CD4-positive, alpha-beta T cell treated with Interleukin-2 at 100 ng/mL for 4 hours (primary cell): Measurements from ENCODE around the gene CDK5R1.

Experiments used
- DNase-seq: peaks from one replicate; pipeline ENCODE4 v3.0.0-alpha.2; 2020; ENCODE audit warnings: low spot score

The CDK5R1 gene

GRCh38 chr17:32493571-32493970, 6.8 kb downstream of the CDK5R1 start:
- DNase-seq = no peak

DNA sequence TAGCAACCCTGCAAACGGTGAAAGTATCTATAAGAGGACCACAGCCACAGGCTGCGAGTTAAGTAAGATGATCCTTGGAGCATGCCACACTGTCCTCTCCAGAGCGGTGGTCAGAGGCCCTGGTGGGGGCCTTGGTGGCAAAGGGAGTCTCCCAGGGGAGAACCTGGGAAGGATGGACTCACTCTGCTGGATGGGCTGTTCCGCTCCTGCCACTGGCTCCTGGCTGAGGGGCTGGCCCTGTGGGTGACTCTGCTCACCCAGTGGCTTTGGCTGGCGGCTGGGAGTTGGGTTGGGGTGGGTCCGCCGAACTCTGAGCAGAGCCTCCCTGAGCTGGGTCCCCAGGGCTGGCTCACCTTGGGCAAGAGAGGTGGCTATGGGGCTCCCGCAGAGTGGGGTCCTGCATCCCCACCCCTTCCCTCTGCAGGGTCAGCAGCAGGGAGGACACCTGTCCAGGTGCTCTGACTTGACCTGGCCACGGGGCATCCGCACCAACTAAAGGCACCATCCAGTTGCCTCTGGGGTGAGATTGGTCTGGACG, 7.3 kb downstream of the CDK5R1 start:
- DNase-seq = no peak

DNA sequence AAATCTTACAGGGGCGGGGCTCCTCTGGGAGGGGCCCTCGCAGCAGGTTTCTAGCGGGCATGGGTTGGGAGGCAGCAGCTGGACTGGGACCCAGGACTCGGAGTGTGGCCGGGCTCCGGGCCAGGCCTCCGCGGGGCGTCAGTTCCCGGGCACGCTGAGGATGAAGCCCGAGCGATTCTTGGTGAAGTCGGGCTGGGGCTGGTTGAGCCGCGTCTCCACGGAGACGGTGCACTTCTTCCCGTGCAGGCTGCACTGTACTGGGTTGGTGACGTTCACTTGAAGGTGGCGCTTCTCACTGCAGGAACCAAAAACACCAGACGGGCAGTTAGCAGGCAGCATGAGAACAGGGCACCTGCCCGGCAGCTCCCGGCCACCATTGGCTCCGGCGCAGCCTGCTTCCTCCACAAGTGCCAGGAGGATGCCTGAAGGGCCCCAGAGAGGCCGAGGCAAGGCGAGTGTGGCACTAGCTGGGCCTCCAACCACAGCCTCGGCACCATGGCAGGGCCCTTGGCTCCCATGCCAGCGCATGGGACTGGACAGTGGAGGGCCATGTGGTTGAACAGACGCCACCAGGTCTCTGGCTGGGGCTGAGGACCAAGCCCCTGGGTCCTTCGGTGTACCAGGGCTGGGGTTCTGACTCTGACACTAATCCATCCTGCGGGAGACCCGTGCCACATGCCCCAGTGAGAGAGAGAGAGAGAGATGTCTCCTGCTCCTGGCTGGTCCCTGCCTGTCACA, 8.0 kb downstream of the CDK5R1 start:
- DNase-seq = no peak

DNA sequence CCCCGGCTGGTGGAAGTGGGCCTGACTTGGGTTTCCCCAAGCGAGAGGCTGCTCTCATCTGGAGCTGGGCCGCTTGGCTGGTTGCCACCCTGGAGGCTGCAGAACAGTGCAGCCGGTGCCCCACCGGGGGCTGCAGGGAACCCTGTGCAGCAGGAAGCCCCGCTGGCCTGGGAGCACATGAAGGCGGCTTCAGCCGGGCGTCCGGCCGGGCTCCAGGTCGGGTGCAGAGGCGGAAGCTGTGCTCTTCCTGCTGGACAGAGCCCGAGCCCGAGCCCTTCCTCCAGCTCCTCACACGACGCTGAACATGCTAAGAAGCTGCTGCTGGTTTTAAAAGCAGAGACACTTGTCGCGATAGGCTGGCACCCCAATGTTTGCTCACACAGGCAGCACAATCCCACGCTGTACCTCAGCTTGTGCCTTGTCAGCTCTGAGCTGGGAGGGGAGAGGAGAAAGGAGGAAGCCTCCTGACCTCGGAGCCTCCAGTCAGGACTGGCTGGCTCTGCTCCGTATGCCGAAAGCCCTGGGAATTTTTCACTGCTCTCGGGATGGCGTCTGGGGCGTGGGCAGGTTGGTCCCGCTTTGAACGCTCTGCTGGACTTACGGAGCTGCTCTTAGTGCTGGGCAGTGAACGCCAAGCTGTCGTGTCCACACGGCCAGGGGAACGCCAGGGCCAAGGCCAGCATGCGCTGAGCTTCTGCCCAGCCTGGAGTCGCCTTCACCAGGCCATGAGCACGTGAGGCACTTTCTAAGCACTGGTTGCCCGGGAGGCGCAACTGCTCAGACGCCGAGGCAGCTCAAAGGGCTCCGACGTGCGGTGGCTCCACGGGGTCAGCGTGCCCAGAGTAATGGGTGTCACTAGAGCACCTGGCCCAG, 8.8 kb downstream of the CDK5R1 start:
- no peak for DNase-seq

- DNase-seq = no peak
Measured at GRCh38 chr17:32496395-32497073, 9.7 kb downstream of the CDK5R1 start.

DNA sequence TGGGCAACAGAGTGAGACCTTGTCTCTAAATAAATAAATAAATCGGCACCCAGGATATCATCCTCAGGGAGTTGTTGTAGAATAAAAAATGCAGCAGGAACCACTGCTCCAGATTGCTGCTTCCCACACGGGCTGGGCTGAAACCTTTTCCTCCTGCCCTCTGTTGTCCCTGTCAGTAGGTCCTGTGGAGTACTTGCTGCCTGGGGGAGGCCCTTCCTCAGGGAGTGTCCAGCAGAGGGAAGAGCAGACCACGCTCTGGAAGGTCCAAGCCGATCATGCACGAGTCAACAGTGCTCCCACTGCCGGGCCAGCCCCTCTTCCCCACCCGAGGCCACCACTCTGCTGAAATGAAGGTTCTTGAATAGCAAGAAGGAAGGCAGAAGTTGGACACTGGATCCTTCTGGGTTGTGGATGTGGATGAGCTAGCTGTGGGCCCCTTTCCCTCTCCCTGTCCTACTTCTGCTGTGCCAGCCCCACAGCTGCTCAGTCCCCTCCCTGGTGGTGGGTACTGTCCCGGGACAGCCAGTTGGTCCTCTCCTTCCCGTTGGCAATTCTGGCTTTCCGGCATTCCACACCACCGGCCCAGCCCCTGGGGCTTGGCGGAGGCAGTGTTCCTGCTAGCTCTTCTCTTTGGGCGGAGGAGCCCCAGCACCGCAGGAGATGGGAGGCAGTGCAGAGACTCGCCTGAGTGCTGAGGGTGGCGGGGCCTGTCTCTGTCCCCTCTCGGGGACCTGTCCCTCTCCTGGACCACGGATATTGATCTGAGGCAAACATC, 10.8 kb downstream of the CDK5R1 start:
- DNase-seq = no peak

DNA sequence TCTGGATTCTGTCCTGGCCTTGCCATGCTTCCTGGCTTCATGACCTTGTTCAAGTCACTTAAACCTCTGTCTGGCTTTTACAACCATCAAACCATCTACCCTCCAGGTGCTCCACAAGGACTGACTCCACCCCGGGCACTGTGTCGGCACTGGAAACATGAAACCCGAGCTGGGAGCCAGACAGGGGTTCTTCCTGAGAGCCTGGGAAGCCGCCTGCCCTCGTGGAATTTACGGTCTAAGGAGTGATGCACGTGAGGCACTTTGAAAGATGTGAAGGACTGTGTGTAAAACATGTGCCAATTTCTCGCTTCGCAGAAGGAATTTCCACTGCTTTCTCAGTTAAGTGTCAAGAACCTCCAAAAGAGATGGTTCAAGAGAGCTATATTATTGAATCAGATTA, 11.6 kb downstream of the CDK5R1 start:
- DNase-seq = no peak

DNA sequence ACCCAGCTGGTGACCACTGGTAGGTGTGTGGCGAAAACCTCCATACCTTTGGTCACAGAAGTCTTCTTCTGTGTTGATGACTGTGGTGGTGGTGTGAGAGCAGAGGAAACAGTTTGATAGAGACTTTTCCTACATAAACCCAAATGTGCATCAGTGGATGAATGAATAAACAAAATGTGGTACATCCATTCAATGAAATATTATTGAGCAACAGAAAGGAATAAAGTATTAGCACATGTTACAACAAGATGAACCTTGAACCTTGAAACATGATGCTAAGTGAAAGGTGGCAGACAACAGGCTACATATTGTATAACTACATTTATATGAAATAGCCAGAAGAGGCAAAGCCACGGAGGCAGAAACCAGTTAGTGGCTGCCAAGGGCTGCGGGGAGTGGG, 15.2 kb downstream of the CDK5R1 start:
- no peak for DNase-seq

DNA sequence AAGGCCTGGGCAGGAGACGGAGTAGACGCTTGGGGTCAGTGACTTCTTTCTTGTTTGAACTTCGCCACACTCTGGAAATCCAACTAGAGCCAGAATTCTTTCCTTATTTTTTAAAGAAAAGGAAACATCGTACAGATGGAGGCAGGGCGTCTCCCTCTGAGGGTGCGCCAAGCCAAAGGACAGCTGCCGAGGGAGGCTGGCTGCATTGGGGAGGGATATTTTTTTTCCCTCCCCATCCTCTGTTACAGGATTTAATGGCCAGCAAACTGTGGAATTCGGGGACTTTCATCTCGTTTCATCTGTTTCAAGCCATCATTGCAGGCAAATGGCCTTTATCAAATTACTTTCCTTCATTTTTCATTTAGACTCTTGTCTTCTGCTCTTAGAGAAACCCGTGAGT, 15.9 kb downstream of the CDK5R1 start:
- no peak for DNase-seq

- DNase-seq = peak; percentile 72
Measured at GRCh38 chr17:32503251-32504165, 16.7 kb downstream of the CDK5R1 start.

GRCh38 chr17:32504166-32504990, 17.6 kb downstream of the CDK5R1 start:
- no peak for DNase-seq

DNA sequence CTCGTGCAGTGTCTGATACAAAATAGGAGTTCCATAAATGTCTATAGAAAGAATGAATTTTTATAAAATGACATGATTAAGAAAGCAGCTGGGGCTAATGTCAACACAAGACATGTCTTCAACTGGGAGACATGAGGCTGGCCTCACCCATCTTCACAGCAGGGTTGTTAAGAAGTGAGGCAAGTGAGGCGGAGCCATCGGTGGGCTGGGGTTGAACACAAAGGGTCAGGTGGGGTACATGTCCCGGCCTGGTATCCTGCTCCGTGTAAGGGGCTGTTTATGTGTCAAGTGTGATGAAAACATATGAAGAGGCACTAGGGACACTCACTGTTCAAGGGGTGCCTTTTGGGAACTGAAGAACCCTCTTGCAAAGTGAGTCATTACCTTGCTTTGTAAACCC, 22.1 kb downstream of the CDK5R1 start:
- DNase-seq = no peak

- DNase-seq = no peak
Measured at GRCh38 chr17:32510466-32510865, 23.7 kb downstream of the CDK5R1 start.

GRCh38 chr17:32512328-32512727, 25.5 kb downstream of the CDK5R1 start:
- DNase-seq = no peak

DNA sequence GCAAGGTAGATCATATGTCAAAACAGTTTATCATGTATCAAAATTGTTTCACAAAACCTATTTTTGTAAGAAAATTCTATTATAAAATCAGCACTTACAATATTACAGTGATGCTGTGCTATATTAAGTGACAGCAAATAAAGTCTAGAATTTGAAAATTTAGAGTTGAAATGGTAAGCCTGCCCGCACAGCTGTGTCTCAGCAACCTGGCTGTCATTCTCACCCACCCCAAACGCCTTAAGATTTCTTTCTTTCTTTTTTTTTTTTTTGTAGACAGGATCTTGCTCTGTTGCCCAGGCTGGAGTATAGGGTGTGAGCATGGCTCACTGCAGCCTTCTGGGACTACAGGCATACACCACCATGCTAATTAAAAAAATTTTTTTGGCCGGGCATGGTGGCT, 26.8 kb downstream of the CDK5R1 start:
- no peak for DNase-seq

GRCh38 chr17:32514606-32515005, 27.8 kb downstream of the CDK5R1 start:
- DNase-seq = no peak

DNA sequence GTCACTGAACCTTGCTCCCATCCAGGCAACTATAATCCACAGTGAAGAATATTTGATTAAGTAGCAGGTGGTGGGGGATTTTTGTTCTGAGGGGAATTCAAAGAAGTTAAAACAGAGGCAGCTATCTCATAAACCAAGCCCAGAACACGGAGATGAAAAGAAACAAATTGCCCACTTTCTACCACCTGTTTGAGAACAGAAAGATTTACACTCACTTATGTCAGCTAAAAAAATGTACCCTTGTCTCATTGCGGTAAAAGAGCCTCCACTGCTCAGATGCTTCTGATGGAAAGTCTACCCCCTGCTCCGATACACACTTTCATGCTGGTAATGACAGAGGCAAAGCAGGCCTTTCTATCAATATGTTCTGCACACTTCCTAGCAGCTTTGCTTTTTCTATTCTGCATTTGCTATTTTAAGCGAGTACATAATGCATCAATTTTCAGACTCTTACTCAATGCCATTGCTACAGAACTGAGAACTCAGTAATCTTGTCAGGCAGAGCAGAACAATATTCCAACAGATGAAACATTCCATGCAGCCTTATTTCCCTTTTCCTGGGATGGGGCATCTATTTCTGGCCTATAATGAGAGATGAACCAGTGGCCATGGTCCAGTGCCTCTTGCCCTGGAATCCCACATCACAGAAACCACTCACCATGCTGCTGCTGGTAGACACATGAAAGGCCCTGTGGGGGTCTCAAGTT, 29.0 kb downstream of the CDK5R1 start:
- DNase-seq = no peak

- DNase-seq = no peak
Measured at GRCh38 chr17:32516450-32516849, 29.7 kb downstream of the CDK5R1 start.
